Esophagus muscularis mucosa (tissue), 4 donors: ENCODE results near the gene CLCF1. TPM values are rescaled to one million over a fixed set of nuclear protein-coding genes. Genes with fewer than 3 reads are reported as not detected.
A peak's percentile ranks its signal among the peaks of the same experiment; 100 is the strongest.

ENCODE experiments used
- DNase-seq: peaks from one replicate; pipeline ENCODE4 v3.0.0-alpha.2; 2017; ENCODE audit errors: extremely low spot score
- H3K27ac ChIP-seq, 4 donors: fragments of 200-600 bp; sonication (generic); replicated peaks in 1 of 4; 1 replicate in 3 of 4; 2 replicates in 1 of 4; pipeline ENCODE4 v1.5.1; 2016 to 2019; ENCODE audit warnings: mild to moderate bottlenecking in 1 of 4
- H3K27me3 ChIP-seq, 4 donors: fragments of 200-600 bp; sonication (generic); one replicate each; pipeline versions ENCODE4 v1.5.1 to v1.6.0; 2016 to 2019
- H3K36me3 ChIP-seq, 4 donors: fragments of 200-600 bp; sonication (generic); one replicate each; pipeline ENCODE4 v1.5.1; 2016 to 2019
- H3K4me1 ChIP-seq, 4 donors: fragments of 200-600 bp; sonication (generic); one replicate each; pipeline ENCODE4 v1.5.1; 2016 to 2019
- H3K4me3 ChIP-seq, 4 donors: fragments of 200-600 bp; sonication (generic); 1 replicate in 2 of 4; 2 replicates in 2 of 4; pipeline ENCODE4 v1.5.1; 2016 to 2019; ENCODE audit warnings: mild to moderate bottlenecking in 4 of 4, moderate library complexity in 1 of 4
- H3K9me3 ChIP-seq, 4 donors: fragments of 200-600 bp; sonication (generic); 1 replicate in 3 of 4; 2 replicates in 1 of 4; pipeline ENCODE4 v1.5.1; 2016 to 2019
- EP300 ChIP-seq: sonication (generic); formaldehyde crosslinking; IDR thresholded peaks from one replicate; pipeline ENCODE4 v1.6.1; 2017; ENCODE audit warnings: antibody characterized with exemption
- POLR2A ChIP-seq: fragments of 450-650 bp; IDR thresholded peaks from one replicate; pipeline ENCODE4 v1.6.1; 2017; ENCODE audit warnings: antibody characterized with exemption, moderate library complexity, mild to moderate bottlenecking, low read depth
- POLR2AphosphoS5 ChIP-seq, 2 donors: sonication (generic); formaldehyde crosslinking; IDR thresholded peaks; one replicate each; pipeline ENCODE4 v1.6.1; 2017; ENCODE audit warnings: antibody characterized with exemption in 2 of 2
- WGBS: methylation state at CpG from one replicate; pipeline ENCODE4 v1.1.5; 2018; 5-methylcytosine and 5-hydroxymethylcytosine counted together
- intact Hi-C: fragments of 100-400 bp; cut with DNase I; formaldehyde crosslinking; loops from one replicate; pipeline ENCODE4 v1.15.1; 2023
- total RNA-seq, 4 donors: library from RNA; depleted of rRNA; stranded (reverse); fragments of >200 nt; gene quantifications; one replicate each; pipeline versions ENCODE4 v1.1.0 to v1.2.1, GENCODE V29; 2016
- TF ChIP-seq, protein P1 (sequence below), 3 experiments: fragments of 200-600 bp in 2 of 3; fragments of 450-650 bp in 1 of 3; sonication (generic) in 2 of 3; IDR thresholded peaks; one replicate each; pipeline ENCODE4 v1.5.1; 2017 to 2019; ENCODE audit warnings: antibody characterized with exemption in 3 of 3, mild to moderate bottlenecking in 2 of 3, moderate library complexity in 1 of 3

The CLCF1 gene
- total RNA-seq, 4 donors from 2014 or later: 8.3 to 28.3 (median 11.8) TPM

GRCh38 chr11:67416416-67417335, 43.3 kb upstream of the CLCF1 start:
- TF ChIP-seq EP300 (no peak), POLR2AphosphoS5 (IDR thresholded peaks at IDR 0.05) (peak in 1 of 2 donors; percentile 26)

GRCh38 chr11:67415501-67416304, 42.3 kb upstream of the CLCF1 start, which contains the start of gene CARNS1:
Gene CARNS1 (plus strand): TSS chr11:67415678. CDS start chr11:67416200, 522 bp downstream.
- intact Hi-C loops: no loop called here
- TF ChIP-seq EP300 (no peak), POLR2A (no peak)
- DNase-seq: no peak
- peaks cover 49 to 59% (median 51%) of the 10 kb centered on the region in 4 donors for H3K4me1 ChIP-seq
- peak within 1 kb of the TSS; percentile 46 to 60 (median 50) for H3K4me3 ChIP-seq
- no peaks in the 10 kb centered on the region for H3K9me3 ChIP-seq
- H3K36me3 ChIP-seq: no peaks in the 10 kb centered on the region
- WGBS: 17% methylated on average over 13 of the region's 67 CpGs
- H3K27ac ChIP-seq: peak within 1 kb of the TSS; percentile 56 to 70 (median 67)
- H3K27me3 ChIP-seq: peaks cover 0 to 26% (median 2%) of the 10 kb centered on the region in 4 donors

More at GRCh38 chr11:67416416-67417335, 43.3 kb upstream of the CLCF1 start:
- no peaks in the 10 kb centered on the region for H3K36me3 ChIP-seq
- intact Hi-C loops: no loop called here
- H3K4me3 ChIP-seq: no peak overlapping the region
- no peak for DNase-seq
- H3K9me3 ChIP-seq: no peaks in the 10 kb centered on the region
- H3K4me1 ChIP-seq: peaks cover 54 to 66% (median 55%) of the 10 kb centered on the region in 4 donors
- H3K27ac ChIP-seq: peak overlapping the region in 3 of 4 donors; percentile 56 to 69 (median 65)
- peaks cover 0 to 16% (median 0%) of the 10 kb centered on the region in 4 donors for H3K27me3 ChIP-seq
- 51% methylated on average over 11 of the region's 21 CpGs for WGBS

GRCh38 chr11:67413266-67413849, 40.0 kb upstream of the CLCF1 start:
- 64% methylated on average over 1 of the region's 2 CpGs for WGBS
- TF ChIP-seq POLR2A (no peak), EP300 (no peak), POLR2AphosphoS5 (IDR thresholded peaks at IDR 0.05) (no peak)
- TF ChIP-seq, protein P1, sequence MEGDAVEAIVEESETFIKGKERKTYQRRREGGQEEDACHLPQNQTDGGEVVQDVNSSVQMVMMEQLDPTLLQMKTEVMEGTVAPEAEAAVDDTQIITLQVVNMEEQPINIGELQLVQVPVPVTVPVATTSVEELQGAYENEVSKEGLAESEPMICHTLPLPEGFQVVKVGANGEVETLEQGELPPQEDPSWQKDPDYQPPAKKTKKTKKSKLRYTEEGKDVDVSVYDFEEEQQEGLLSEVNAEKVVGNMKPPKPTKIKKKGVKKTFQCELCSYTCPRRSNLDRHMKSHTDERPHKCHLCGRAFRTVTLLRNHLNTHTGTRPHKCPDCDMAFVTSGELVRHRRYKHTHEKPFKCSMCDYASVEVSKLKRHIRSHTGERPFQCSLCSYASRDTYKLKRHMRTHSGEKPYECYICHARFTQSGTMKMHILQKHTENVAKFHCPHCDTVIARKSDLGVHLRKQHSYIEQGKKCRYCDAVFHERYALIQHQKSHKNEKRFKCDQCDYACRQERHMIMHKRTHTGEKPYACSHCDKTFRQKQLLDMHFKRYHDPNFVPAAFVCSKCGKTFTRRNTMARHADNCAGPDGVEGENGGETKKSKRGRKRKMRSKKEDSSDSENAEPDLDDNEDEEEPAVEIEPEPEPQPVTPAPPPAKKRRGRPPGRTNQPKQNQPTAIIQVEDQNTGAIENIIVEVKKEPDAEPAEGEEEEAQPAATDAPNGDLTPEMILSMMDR (IDR thresholded peaks at IDR 0.05): no peak
- Histone ChIP-seq H3K4me1 (peaks cover 32 to 55% (median 42%) of the 10 kb centered on the region in 4 donors), H3K27me3 (peaks cover 0 to 49% (median 10%) of the 10 kb centered on the region in 4 donors), H3K27ac (no peak overlapping the region), H3K9me3 (no peaks in the 10 kb centered on the region), H3K36me3 (no peaks in the 10 kb centered on the region), H3K4me3 (no peak overlapping the region)
- no peak for DNase-seq
- intact Hi-C loops: no loop called here

- no peaks in the 10 kb centered on the region for H3K36me3 ChIP-seq
- peaks cover 26 to 50% (median 39%) of the 10 kb centered on the region in 4 donors for H3K4me1 ChIP-seq
- H3K4me3 ChIP-seq: no peak overlapping the region
- 82% methylated on average over 2 of the region's 9 CpGs for WGBS
- no peaks in the 10 kb centered on the region for H3K9me3 ChIP-seq
- intact Hi-C loops: no loop called here
- TF ChIP-seq, protein P1 (IDR thresholded peaks at IDR 0.05): no peak
- TF ChIP-seq POLR2A (no peak), POLR2AphosphoS5 (IDR thresholded peaks at IDR 0.05) (no peak), EP300 (no peak)
- peaks cover 0 to 56% (median 10%) of the 10 kb centered on the region in 4 donors for H3K27me3 ChIP-seq
- DNase-seq: no peak
- no peak overlapping the region for H3K27ac ChIP-seq
Observed at GRCh38 chr11:67412495-67413179, 39.2 kb upstream of the CLCF1 start.

DNA sequence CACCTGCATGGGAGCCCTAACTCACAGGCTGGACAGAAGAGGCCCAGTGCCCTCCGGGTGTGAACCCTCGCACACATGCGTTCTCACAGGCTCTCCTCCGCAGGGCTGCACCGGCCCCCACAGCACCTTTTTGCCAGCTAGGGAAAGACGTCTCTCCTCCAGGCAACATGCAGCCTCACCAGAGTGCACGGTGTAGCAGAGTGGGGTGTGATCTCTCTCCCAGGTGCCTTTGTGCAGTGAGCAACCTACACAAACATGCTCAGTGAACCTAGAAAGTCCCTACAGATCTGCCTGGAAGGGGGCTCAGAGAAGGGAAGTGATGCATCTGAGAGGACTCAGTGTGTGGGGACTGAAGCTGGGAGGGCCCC, 38.4 kb upstream of the CLCF1 start:
- TF ChIP-seq POLR2AphosphoS5 (IDR thresholded peaks at IDR 0.05) (no peak), EP300 (no peak), POLR2A (no peak)
- TF ChIP-seq, protein P1 (IDR thresholded peaks at IDR 0.05): no peak
- peaks cover 0 to 65% (median 10%) of the 10 kb centered on the region in 4 donors for H3K27me3 ChIP-seq
- H3K36me3 ChIP-seq: no peaks in the 10 kb centered on the region
- intact Hi-C loops: no loop called here
- DNase-seq: no peak
- no peak overlapping the region for H3K27ac ChIP-seq
- H3K4me3 ChIP-seq: no peak overlapping the region
- no peaks in the 10 kb centered on the region for H3K9me3 ChIP-seq
- WGBS: 65% methylated on average over 7 of the region's 7 CpGs
- H3K4me1 ChIP-seq: peaks cover 17 to 41% (median 31%) of the 10 kb centered on the region in 4 donors
